Hypothalamus (tissue), 51 donors: ENCODE data around the gene FAM117B.

Experiments
- DNase-seq, 51 donors: peaks; one replicate each; lab custom pipeline; 2025; lab: John Stamatoyannopoulos, UW

FAM117B gene

DNA sequence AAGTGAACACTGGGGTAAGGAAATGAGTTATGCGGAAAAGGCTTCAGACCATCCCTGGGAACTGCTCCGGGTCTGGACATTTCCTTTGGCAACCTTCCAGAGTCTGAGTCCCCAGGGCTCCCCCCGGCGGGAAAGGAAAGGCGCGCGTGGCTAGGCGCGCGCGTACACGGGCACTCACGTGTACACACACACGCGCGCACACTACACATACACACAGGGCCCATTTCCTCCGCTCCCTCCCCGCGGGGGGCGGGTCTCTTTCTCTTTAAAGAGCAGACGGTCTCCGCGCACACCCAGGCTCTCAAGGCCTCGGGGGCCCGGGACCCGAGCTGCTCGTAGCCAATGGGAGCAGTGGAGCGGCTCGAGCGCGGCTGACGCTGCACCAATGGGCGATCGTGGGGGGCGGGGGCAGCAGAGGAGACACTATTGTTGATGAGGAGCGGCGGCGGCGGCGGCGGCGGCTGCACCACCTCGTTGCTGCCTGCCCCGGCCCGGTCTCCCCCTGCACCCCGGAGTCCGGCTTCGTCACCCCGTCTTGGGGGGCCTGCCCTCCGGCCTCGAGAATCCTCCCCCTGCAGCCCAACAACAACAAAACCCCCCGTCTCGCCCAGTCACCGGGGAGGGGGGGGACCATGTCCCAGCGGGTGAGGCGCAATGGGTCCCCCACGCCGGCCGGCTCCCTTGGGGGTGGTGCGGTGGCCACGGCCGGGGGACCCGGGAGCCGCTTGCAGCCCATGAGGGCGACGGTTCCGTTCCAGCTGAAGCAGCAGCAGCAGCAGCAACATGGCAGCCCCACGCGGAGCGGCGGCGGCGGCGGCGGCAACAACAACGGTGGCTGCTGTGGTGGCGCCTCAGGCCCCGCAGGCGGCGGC lies at the start of gene FAM117B:
Gene FAM117B (plus strand): TSS at position 414 of the 872 bp plus-strand sequence. CDS start 219 bp downstream, at position 633.
- DNase-seq, result peak; percentile 77 to 98 (median 94)

GRCh38 chr2:202588647-202589581 lies 45.9 kb upstream of the FAM117B start:
- DNase-seq, result peak in 44 of 51 donors; percentile 2 to 60 (median 22)

DNA sequence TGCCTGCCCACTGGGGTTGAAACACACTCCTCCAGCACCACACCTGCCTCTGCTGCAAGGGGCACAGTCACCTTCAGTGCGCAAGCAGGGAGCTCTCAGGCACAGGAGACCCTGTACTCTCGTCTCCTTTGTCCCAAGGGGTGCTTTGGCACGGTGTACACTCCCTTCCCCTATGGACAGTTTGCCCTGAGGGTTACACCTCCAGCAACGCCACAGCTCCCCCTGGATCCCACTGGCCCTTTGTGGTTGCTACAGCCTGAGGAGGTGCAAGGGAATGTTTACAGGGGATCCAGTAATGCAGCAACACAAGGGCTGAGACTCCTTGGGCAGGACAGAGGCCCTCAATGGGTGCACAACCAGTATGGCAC lies 45.2 kb upstream of the FAM117B start:
- DNase-seq, result no peak

GRCh38 chr2:202592566-202592965 lies 42.2 kb upstream of the FAM117B start:
- DNase-seq, result no peak

- DNase-seq, result no peak
Observed at GRCh38 chr2:202599105-202599504, 35.7 kb upstream of the FAM117B start.

- no peak for DNase-seq
Observed at GRCh38 chr2:202599911-202600310, 34.9 kb upstream of the FAM117B start.

DNA sequence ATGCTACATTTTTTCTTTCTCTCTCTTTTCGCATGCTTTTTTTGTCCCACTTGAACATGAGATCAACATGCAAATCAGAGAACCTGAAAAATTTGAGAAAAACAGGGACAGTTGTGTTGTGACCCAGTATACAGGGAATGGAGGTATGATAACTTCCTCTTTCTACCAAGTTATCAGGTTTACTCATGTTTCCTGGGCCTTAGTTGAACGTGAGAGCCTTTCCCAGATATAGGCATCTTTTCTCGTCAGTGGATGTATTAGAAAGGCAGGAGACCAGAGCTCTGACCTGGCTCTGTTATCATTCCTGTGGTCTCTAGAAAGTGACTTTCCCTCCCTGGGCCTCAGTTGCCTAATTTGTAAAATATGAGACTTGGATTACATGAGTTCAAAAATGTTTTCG lies 30.1 kb upstream of the FAM117B start:
- DNase-seq, result no peak

- no peak for DNase-seq
Observed at GRCh38 chr2:202605174-202605573, 29.6 kb upstream of the FAM117B start.

DNA sequence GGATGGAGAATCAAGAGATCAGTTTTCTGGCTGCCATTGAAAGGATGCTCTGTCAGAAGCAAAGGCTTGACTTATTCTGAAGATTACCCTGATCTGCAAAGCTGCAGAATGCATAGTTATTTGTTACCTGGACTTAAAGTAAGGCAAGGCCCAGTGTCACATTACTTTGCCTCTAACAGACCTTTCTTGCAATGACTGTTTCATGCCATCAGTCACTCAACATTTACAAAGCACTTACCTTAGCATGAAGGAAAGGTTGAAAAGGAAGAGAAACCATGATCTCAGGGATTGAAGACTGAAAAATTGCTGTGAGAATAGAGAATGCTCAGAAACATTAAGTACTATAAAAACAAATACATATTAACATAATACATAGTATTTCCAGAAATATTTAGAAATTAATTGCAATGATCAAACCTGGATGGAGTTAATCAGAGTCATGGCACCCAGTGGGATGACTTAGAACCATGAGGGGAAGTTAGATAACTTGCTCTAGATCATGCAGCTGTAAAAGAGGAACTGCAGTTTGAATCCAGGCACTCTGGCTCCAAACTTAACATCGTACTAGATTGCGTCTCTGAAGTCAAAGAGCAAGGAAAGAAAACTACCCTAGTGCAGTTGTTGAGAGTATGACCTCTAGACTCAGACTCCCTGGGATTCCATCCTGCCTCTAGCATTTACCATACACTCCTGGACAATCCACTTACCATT lies 26.5 kb upstream of the FAM117B start:
- DNase-seq, result no peak

- DNase-seq, result no peak
Observed at GRCh38 chr2:202609381-202610145, 25.2 kb upstream of the FAM117B start.

GRCh38 chr2:202610380-202610779 lies 24.4 kb upstream of the FAM117B start:
- no peak for DNase-seq

DNA sequence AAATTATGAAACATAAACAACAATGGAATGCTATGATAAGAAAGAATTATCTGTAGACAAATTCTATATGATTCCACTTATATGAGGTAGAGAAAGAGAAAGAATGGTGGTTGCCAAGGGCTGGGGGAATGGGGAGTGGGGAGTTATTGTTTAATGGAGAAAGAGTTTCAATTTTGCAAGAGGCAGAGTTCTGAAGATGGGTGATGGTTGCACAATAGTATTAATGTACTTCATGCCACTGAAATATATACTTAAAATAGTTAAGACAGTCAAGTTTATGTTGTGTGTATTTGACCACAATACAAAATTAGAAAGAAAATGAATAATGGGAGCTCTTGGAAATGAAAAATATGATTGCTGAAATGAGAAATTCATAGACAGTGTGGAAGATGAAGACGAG lies 22.6 kb upstream of the FAM117B start:
- DNase-seq, result no peak

- no peak for DNase-seq
Observed at GRCh38 chr2:202613479-202613878, 21.3 kb upstream of the FAM117B start.

GRCh38 chr2:202624133-202624532 lies 10.6 kb upstream of the FAM117B start:
- DNase-seq, result no peak

DNA sequence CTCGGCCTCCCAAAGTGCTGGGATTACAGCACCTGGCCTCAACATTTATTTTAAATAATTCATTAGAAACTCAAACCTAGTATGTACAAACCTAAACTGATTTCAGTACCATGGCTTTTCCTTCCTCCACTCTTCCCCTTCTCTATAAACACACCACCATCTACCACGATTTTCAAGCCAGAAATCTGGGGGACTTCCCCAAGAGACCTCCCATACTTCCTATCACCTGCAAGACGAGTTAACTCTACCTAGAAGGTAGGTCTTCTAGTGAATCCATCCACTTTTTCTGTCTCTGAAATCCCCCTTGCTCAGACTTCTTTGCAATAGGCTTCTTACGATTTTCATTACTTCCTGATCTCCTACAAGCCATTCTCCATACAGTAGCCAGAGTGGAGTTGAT lies 7.7 kb upstream of the FAM117B start:
- no peak for DNase-seq

DNA sequence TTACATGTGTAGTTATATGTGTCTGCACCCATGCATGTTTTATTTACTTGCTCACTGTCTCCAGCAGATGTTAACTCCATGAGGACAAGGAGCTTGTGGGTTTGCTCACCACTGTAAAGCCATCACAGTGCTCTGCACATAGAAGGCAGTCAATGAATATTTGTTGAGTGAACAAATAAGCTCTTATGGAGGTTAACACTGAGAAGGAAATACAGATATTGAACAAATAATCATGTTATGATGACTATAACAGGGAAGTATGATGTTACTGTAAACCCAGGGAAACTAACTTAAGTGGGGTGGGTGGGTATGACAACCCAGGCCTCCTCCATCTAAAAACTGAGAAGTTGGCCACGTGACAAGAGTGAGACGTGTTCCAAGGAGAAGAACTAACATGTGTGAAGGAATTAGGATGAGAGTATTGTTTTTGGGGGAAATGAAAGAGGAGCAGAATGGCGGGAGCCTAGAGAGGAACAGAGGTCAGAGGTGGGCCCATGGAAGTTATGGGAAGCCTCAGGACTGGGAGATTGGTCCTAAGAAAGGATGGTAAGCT lies 6.0 kb upstream of the FAM117B start:
- no peak for DNase-seq

- DNase-seq, result no peak
Observed at GRCh38 chr2:202632682-202633290, 2.0 kb upstream of the FAM117B start.

DNA sequence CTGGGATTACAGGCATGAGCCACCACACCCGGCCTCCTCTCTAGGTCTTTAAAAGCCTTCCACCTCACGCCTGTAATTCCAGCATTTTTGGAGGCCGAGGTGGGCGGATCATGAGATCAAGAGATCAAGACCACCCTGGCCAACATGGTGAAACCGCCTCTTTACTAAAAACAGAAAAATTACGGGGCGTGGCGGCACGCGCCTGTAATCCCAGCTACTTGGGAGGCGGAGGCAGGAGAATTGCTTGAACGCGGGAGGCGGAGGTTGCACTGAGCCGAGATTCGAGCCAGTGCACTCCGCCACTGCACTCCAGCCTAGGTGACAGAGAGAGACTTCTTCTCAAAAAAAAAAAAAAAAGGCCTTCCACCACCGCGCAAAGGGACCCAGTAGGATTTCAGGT lies 1.3 kb upstream of the FAM117B start:
- DNase-seq, result no peak
